ENCODE data around the gene RPS18. TPM values are rescaled to one million over a fixed set of nuclear protein-coding genes. Genes with fewer than 3 reads are reported as not detected.
A peak's percentile ranks its signal among the peaks of the same experiment; 100 is the strongest.

RPS18 gene
- total and polyA plus RNA-seq, 2 of the 4 experiments (the other 2 are of a cell fraction), result 6,577 to 8,417 TPM

DNA sequence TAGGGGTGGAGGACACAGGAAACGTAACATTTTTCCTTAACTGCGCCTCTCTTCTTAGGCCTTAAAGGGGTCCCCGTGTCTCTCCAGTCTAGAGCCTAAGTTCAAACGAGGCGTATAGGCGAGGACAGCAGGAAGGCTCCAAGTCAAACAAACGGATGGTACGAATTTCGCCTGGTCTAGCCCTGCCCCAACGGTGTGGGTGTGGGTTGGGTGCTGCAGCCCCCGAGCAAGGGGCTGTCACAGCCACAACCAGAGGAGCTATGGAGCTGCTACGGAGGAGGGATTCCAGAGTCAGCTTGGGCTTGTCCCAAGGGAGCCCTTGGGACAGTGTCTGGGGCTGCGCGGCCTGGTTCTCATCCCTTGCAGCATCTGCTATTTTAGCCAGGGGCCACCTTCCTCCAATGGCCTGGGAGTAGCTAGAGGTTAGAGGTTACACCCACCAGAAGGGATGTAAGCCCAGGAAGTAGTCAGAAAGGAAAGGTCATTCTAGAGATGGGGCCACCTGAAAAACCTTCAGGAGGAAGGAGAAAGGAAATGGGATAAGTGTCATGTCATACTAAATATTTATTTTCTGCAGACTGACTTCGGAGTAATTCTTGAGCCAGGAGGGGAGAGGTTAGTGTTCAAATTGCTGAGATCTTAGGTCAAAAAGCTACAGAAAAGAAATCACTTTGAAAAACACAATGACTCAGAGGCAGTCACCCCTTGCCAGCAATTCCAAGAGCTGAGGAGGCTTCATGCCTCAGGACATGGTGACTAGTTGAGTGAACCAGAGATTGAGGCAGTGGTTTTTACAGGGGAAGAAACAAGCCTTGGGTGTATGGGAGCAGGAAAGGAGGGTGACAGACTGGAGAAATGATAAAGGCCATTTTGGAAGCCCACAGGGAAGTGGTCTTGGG, 21.9 kb upstream of the RPS18 start:
- Histone ChIP-seq H3K27me3 (ENCODE audit: control insufficient read depth, insufficient read depth, low read length) (no peaks in the 10 kb centered on the region), H3K79me1 (ENCODE audit: low read depth in 1 of 2, low read length in 2 of 2) (peaks cover under 1 to 30% of the 10 kb centered on the region in 2 experiments; a peak in 3 of 4 replicates), H3K9me3 (ENCODE audit: control insufficient read depth, insufficient read depth, low read length) (no peaks in the 10 kb centered on the region), H2BK20ac (ENCODE audit: low read depth, low read length) (peak overlapping the region; percentile 37; the same call in 1 of the 2 replicates), H3K56ac (ENCODE audit: extremely low read depth, insufficient read depth, low read length) (peak overlapping the region; percentile 88), H2BK120ac (ENCODE audit: low read depth, low read length) (peak overlapping the region; percentile 68), H3K23ac (ENCODE audit: low read depth, low read length) (peak overlapping the region; percentile 95), H3K36me3 (ENCODE audit: control insufficient read depth, insufficient read depth, low read length) (peaks cover 8% of the 10 kb centered on the region; the same call in 1 of the 2 replicates), H3K4me3 (ENCODE audit: insufficient read depth, low read depth, low read length) (peak overlapping the region; percentile 64), H2AK9ac (replicated peaks; ENCODE audit: low read depth, low read length, poor library complexity) (peak overlapping the region; percentile 97), H4K20me1 (ENCODE audit: insufficient read depth, low read length) (peaks cover 3% of the 10 kb centered on the region; the same call in 1 of the 2 replicates), H2AFZ (replicated peaks; ENCODE audit: low read length, poor library complexity) (peak overlapping the region; percentile 94), H3K14ac (replicated peaks; ENCODE audit: low read depth, low read length) (peak overlapping the region; percentile 96), H3K4me2 (ENCODE audit: low read depth, low read length) (peak overlapping the region; percentile 90), H4K5ac (ENCODE audit: low read depth, low read length) (peak overlapping the region; percentile 89), H3K9me1 (ENCODE audit: insufficient read depth, low read length) (peaks cover 11% of the 10 kb centered on the region), H2AK5ac (ENCODE audit: low read depth, low read length) (peak overlapping the region; percentile 97), H3K18ac (ENCODE audit: low read depth, low read length) (peak overlapping the region; percentile 87), H3K9ac (ENCODE audit: low read depth, low read length) (peak overlapping the region; percentile 93), H4K8ac (ENCODE audit: low read depth in 2 of 2, low read length in 2 of 2) (peak overlapping the region; percentile 74 to 96), H2BK15ac (ENCODE audit: low read depth, low read length) (peak overlapping the region; percentile 64; the same call in 1 of the 3 replicates), H3K4me1 (ENCODE audit: control insufficient read depth, insufficient read depth, low read length) (peaks cover 12% of the 10 kb centered on the region), H2BK5ac (ENCODE audit: low read depth, low read length, poor library complexity, severe bottlenecking) (peak overlapping the region; percentile 92), H3K4ac (ENCODE audit: low read depth, low read length) (peak overlapping the region; percentile 97), H3K27ac (ENCODE audit: insufficient read depth, low read length) (peak overlapping the region; percentile 95), H4K91ac (ENCODE audit: insufficient read depth, low read depth, low read length) (peak overlapping the region; percentile 91)
- TF ChIP-seq CHD1 (IDR thresholded peaks at IDR 0.05; ENCODE audit: low read depth, low read length) (0 out of 2 replicates have a peak, but pooled peaks have one; percentile 22), FOS (IDR thresholded peaks at IDR 0.05; ENCODE audit: low read depth, low read length) (peak; percentile 23; the same call in 1 of the 2 replicates), NFE2L2 (IDR thresholded peaks at IDR 0.05; ENCODE audit: low read depth, low read length) (no peak), CEBPB (IDR thresholded peaks at IDR 0.05; ENCODE audit: low read depth, low read length) (no peak), RCOR1 (IDR thresholded peaks at IDR 0.05; ENCODE audit: insufficient replicate concordance, low read length) (no peak), ELK1 (IDR thresholded peaks at IDR 0.05; ENCODE audit: borderline replicate concordance, low read depth, low read length) (no peak)
- DNase-seq (peak; percentile 88), ATAC-seq (ENCODE audit: low read depth) (peak; percentile 1)
- no TSS peak for BruUV-seq (replicated peaks)
- in situ Hi-C loops (cut with MboI; ENCODE audit: low sequenced_read_pairs) (loop anchor here (5.0 to 10.0 kb wide), 3 partner anchors 88 to 233 kb away; no protein-coding TSS in a partner anchor), dilution Hi-C loops (cut with HindIII; ENCODE audit: low sequenced_read_pairs, unreplicated experiment) (no loop called here), intact Hi-C loops (cut with micrococcal nuclease) (loop anchor here (2.0 to 5.0 kb wide), 3 partner anchors 49 to 363 kb away; partner anchors contain the start of genes RXRB and SLC39A7)
- ChIA-PET POLR2A (ENCODE audit: unreplicated experiment) (interaction anchor here (1.0 kb wide), 1 partner anchor 22 kb away, joined by 7 read pairs; the partner anchor contains the start of genes RPS18 and VPS52), CTCF (no interaction called here)
- no CpG with 5 or more reads among the region's 15 CpGs for WGBS, 2 experiments (ENCODE audit: extremely low coverage in 2 of 2, insufficient read length in 1 of 2)
